Suppressor macrophage treated with lipopolysaccharide for 4 hours (primary cell): ENCODE results near the gene HIF1A.

ENCODE experiments used
- DNase-seq: peaks from one replicate; pipeline ENCODE4 v3.0.0-alpha.2; 2020

The HIF1A gene

GRCh38 chr14:61749867-61750266, 54.6 kb downstream of the HIF1A start:
- peak; percentile 59 for DNase-seq

- peak; percentile 98 for DNase-seq
Measured at GRCh38 chr14:61750708-61751474, 55.6 kb downstream of the HIF1A start.

GRCh38 chr14:61751475-61751989, 56.2 kb downstream of the HIF1A start:
- peak; percentile 9 for DNase-seq

GRCh38 chr14:61752626-61753025, 57.3 kb downstream of the HIF1A start:
- DNase-seq, result peak; percentile 85

- peak; percentile 16 for DNase-seq
Measured at GRCh38 chr14:61753631-61754030, 58.3 kb downstream of the HIF1A start.

- DNase-seq, result peak; percentile 23
Measured at GRCh38 chr14:61754627-61755381, 59.5 kb downstream of the HIF1A start.

- DNase-seq, result peak; percentile 2
Measured at GRCh38 chr14:61755382-61755742, 60.0 kb downstream of the HIF1A start.

- DNase-seq, result no peak
Measured at GRCh38 chr14:61756135-61756534, 60.8 kb downstream of the HIF1A start.

- DNase-seq, result no peak
Measured at GRCh38 chr14:61759878-61760277, 64.6 kb downstream of the HIF1A start.

GRCh38 chr14:61761557-61761956, 66.2 kb downstream of the HIF1A start:
- DNase-seq, result no peak

- peak; percentile 100 for DNase-seq
Measured at GRCh38 chr14:61761959-61762786, 66.9 kb downstream of the HIF1A start, which contains the start of gene SNAPC1. Gene SNAPC1, plus strand, starts transcription at chr14:61762420. Its CDS starts 41 bp downstream, at chr14:61762461.

GRCh38 chr14:61764342-61765122, 69.2 kb downstream of the HIF1A start:
- no peak for DNase-seq

- DNase-seq, result no peak
Measured at GRCh38 chr14:61765225-61765943, 70.1 kb downstream of the HIF1A start.

GRCh38 chr14:61766151-61766550, 70.8 kb downstream of the HIF1A start:
- DNase-seq, result no peak

- no peak for DNase-seq
Measured at GRCh38 chr14:61768240-61768639, 72.9 kb downstream of the HIF1A start.

GRCh38 chr14:61769893-61770292, 74.6 kb downstream of the HIF1A start:
- DNase-seq, result no peak

- DNase-seq, result no peak
Measured at GRCh38 chr14:61774861-61775260, 79.5 kb downstream of the HIF1A start.

- no peak for DNase-seq
Measured at GRCh38 chr14:61780125-61780524, 84.8 kb downstream of the HIF1A start.

- no peak for DNase-seq
Measured at GRCh38 chr14:61797309-61797708, 102.0 kb downstream of the HIF1A start.
